ENCODE results near the gene MPPE1. TPM values are rescaled to one million over a fixed set of nuclear protein-coding genes. Genes with fewer than 3 reads are reported as not detected.

MPPE1 gene
- polyA plus RNA-seq, 2 donors = 19.1 to 20.3 TPM

- Histone ChIP-seq H3K4me1 (ENCODE audit: control insufficient read depth in 2 of 2, insufficient read depth in 2 of 2, low read length in 1 of 2) (no peaks in the 10 kb centered on the region), H3K27ac (ENCODE audit: low read depth in 2 of 2, low read length in 1 of 2) (no peak overlapping the region), H3K36me3 (ENCODE audit: control insufficient read depth in 2 of 2, insufficient read depth in 2 of 2, low read length in 1 of 2) (peaks cover 0 to 6% of the 10 kb centered on the region in 2 donors), H3K27me3 (ENCODE audit: control insufficient read depth in 1 of 2, insufficient read depth in 2 of 2, low read length in 2 of 2) (no peaks in the 10 kb centered on the region), H3K4me3 (ENCODE audit: low read depth in 1 of 2, low read length in 2 of 2) (no peak overlapping the region), H3K9me3 (ENCODE audit: control insufficient read depth in 2 of 2, insufficient read depth in 1 of 2, low read depth in 1 of 2, low read length in 1 of 2) (no peaks in the 10 kb centered on the region)
- WGBS, 2 donors = 77 to 84% methylated on average over 15 of the region's 15 CpGs
These were observed 34.3 kb downstream of the MPPE1 start for GRCh38 chr18:11873670-11874340.

GRCh38 chr18:11872479-11873136 lies 35.5 kb downstream of the MPPE1 start:
- H3K4me1 ChIP-seq (ENCODE audit: control insufficient read depth in 2 of 2, insufficient read depth in 2 of 2, low read length in 1 of 2) = no peaks in the 10 kb centered on the region
- H3K27me3 ChIP-seq (ENCODE audit: control insufficient read depth in 1 of 2, insufficient read depth in 2 of 2, low read length in 2 of 2) = no peaks in the 10 kb centered on the region
- H3K4me3 ChIP-seq (ENCODE audit: low read depth in 1 of 2, low read length in 2 of 2) = no peak overlapping the region
- no peak overlapping the region for H3K27ac ChIP-seq (ENCODE audit: low read depth in 2 of 2, low read length in 1 of 2)
- WGBS, 2 donors = 54 to 62% methylated on average over 13 of the region's 13 CpGs
- H3K9me3 ChIP-seq (ENCODE audit: control insufficient read depth in 2 of 2, insufficient read depth in 1 of 2, low read depth in 1 of 2, low read length in 1 of 2) = no peaks in the 10 kb centered on the region
- peaks cover 0 to 5% of the 10 kb centered on the region in 2 donors for H3K36me3 ChIP-seq (ENCODE audit: control insufficient read depth in 2 of 2, insufficient read depth in 2 of 2, low read length in 1 of 2)

DNA sequence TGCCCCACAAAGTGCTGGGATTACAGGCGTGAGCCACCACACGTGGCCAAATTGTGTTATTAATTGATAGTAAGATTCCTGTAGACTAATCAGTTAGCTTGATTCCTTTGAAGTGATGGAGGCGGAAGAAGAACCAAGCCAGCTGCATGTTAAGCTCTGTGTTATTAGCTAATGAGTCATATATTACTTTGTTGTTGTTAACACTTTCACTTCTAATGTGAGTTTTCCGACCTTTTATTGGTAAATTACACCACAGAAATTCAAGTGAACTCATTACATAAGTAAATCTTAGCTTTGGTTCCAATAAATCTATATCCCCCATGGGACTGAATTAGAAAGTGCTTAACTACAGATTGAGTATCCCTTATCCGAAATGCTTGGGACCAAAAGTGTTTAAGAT lies 36.6 kb downstream of the MPPE1 start:
- Histone ChIP-seq H3K4me3 (ENCODE audit: low read depth in 1 of 2, low read length in 2 of 2) (no peak overlapping the region), H3K27me3 (ENCODE audit: control insufficient read depth in 1 of 2, insufficient read depth in 2 of 2, low read length in 2 of 2) (no peaks in the 10 kb centered on the region), H3K4me1 (ENCODE audit: control insufficient read depth in 2 of 2, insufficient read depth in 2 of 2, low read length in 1 of 2) (no peaks in the 10 kb centered on the region), H3K27ac (ENCODE audit: low read depth in 2 of 2, low read length in 1 of 2) (no peak overlapping the region), H3K9me3 (ENCODE audit: control insufficient read depth in 2 of 2, insufficient read depth in 1 of 2, low read depth in 1 of 2, low read length in 1 of 2) (no peaks in the 10 kb centered on the region), H3K36me3 (ENCODE audit: control insufficient read depth in 2 of 2, insufficient read depth in 2 of 2, low read length in 1 of 2) (peaks cover 0 to 3% of the 10 kb centered on the region in 2 donors)
- 32 to 40% methylated on average over 5 of the region's 5 CpGs for WGBS, 2 donors

DNA sequence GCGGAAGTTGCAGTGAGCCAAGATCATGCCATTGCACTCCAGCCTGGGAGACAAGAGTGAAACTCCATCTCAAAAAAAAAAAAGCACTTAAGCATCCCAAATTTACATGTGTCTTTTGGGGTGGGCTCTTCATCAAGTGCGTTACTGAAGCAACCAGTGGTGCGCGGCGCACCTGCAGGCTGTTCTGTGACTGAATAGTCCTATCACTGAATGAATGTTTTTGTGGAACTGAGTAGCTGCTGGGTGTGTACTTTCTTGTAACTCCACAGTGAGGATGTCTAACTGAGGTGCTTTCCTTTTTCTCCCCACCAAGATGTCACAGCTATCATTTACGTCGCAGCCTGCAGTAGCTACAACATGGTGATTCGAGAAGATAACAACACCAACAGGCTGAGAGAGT lies 39.9 kb downstream of the MPPE1 start:
- H3K27me3 ChIP-seq (ENCODE audit: control insufficient read depth in 1 of 2, insufficient read depth in 2 of 2, low read length in 2 of 2) = no peaks in the 10 kb centered on the region
- 97 to 99% methylated on average over 8 of the region's 8 CpGs for WGBS, 2 donors
- no peaks in the 10 kb centered on the region for H3K4me1 ChIP-seq (ENCODE audit: control insufficient read depth in 2 of 2, insufficient read depth in 2 of 2, low read length in 1 of 2)
- H3K4me3 ChIP-seq (ENCODE audit: low read depth in 1 of 2, low read length in 2 of 2) = no peak overlapping the region
- no peaks in the 10 kb centered on the region for H3K9me3 ChIP-seq (ENCODE audit: control insufficient read depth in 2 of 2, insufficient read depth in 1 of 2, low read depth in 1 of 2, low read length in 1 of 2)
- no peak overlapping the region for H3K27ac ChIP-seq (ENCODE audit: low read depth in 2 of 2, low read length in 1 of 2)
- peaks cover 0 to 3% of the 10 kb centered on the region in 2 donors for H3K36me3 ChIP-seq (ENCODE audit: control insufficient read depth in 2 of 2, insufficient read depth in 2 of 2, low read length in 1 of 2)

DNA sequence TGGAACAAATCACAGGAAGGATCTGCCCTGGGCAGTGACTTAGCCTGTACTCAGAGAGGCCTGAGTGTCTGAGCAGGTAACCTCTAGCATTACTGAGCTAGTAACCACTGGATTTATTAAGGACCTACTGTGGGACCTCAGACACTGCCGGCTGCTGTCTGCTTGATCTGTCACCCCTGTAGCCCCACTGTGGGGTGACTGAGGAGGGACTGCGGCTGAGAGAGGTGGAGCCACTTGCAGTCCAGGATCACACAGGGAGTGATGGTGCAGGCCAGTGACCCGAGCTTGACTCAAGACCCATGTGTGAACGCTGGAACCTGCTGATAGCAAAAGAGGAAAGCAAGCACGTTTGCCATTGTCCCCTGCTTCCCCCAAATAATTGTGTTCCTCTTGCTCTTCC lies 41.4 kb downstream of the MPPE1 start:
- Histone ChIP-seq H3K4me1 (ENCODE audit: control insufficient read depth in 2 of 2, insufficient read depth in 2 of 2, low read length in 1 of 2) (no peaks in the 10 kb centered on the region), H3K27me3 (ENCODE audit: control insufficient read depth in 1 of 2, insufficient read depth in 2 of 2, low read length in 2 of 2) (no peaks in the 10 kb centered on the region), H3K9me3 (ENCODE audit: control insufficient read depth in 2 of 2, insufficient read depth in 1 of 2, low read depth in 1 of 2, low read length in 1 of 2) (no peaks in the 10 kb centered on the region), H3K4me3 (ENCODE audit: low read depth in 1 of 2, low read length in 2 of 2) (no peak overlapping the region), H3K36me3 (ENCODE audit: control insufficient read depth in 2 of 2, insufficient read depth in 2 of 2, low read length in 1 of 2) (no peaks in the 10 kb centered on the region), H3K27ac (ENCODE audit: low read depth in 2 of 2, low read length in 1 of 2) (no peak overlapping the region)
- WGBS, 2 donors = 69 to 71% methylated on average over 5 of the region's 5 CpGs

DNA sequence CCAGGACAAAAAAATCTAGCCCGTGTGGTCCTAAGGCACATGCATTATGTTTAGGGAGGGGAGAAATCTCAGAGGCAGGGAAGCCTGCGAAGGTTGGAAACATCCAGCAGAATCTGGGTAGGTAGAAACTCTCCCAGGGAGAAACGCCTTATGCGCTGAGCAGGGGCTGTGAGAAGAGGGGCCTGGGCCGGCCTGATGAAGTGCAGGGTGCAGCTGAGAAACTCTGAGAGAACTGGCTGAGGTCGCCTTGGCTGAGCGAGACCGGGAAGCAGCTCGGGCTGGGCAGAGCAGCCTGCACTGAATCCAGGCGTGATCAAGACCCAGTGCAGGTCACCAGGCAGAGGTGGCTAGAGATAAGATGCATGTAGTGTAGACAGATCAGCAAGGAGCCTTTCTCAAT lies 41.8 kb downstream of the MPPE1 start:
- Histone ChIP-seq H3K36me3 (ENCODE audit: control insufficient read depth in 2 of 2, insufficient read depth in 2 of 2, low read length in 1 of 2) (no peaks in the 10 kb centered on the region), H3K9me3 (ENCODE audit: control insufficient read depth in 2 of 2, insufficient read depth in 1 of 2, low read depth in 1 of 2, low read length in 1 of 2) (no peaks in the 10 kb centered on the region), H3K27me3 (ENCODE audit: control insufficient read depth in 1 of 2, insufficient read depth in 2 of 2, low read length in 2 of 2) (no peaks in the 10 kb centered on the region), H3K4me1 (ENCODE audit: control insufficient read depth in 2 of 2, insufficient read depth in 2 of 2, low read length in 1 of 2) (no peaks in the 10 kb centered on the region), H3K4me3 (ENCODE audit: low read depth in 1 of 2, low read length in 2 of 2) (no peak overlapping the region), H3K27ac (ENCODE audit: low read depth in 2 of 2, low read length in 1 of 2) (no peak overlapping the region)
- WGBS, 2 donors = 74 to 84% methylated on average over 10 of the region's 10 CpGs

GRCh38 chr18:11865071-11865470 lies 43.0 kb downstream of the MPPE1 start:
- WGBS, 2 donors = 89 to 91% methylated on average over 12 of the region's 12 CpGs
- peaks cover 1 to 4% of the 10 kb centered on the region in 2 donors for H3K4me1 ChIP-seq (ENCODE audit: control insufficient read depth in 2 of 2, insufficient read depth in 2 of 2, low read length in 1 of 2)
- no peak overlapping the region for H3K4me3 ChIP-seq (ENCODE audit: low read depth in 1 of 2, low read length in 2 of 2)
- H3K27ac ChIP-seq (ENCODE audit: low read depth in 2 of 2, low read length in 1 of 2) = no peak overlapping the region
- H3K27me3 ChIP-seq (ENCODE audit: control insufficient read depth in 1 of 2, insufficient read depth in 2 of 2, low read length in 2 of 2) = no peaks in the 10 kb centered on the region
- no peaks in the 10 kb centered on the region for H3K9me3 ChIP-seq (ENCODE audit: control insufficient read depth in 2 of 2, insufficient read depth in 1 of 2, low read depth in 1 of 2, low read length in 1 of 2)
- no peaks in the 10 kb centered on the region for H3K36me3 ChIP-seq (ENCODE audit: control insufficient read depth in 2 of 2, insufficient read depth in 2 of 2, low read length in 1 of 2)

GRCh38 chr18:11864471-11864870 lies 43.6 kb downstream of the MPPE1 start:
- no peak overlapping the region for H3K4me3 ChIP-seq (ENCODE audit: low read depth in 1 of 2, low read length in 2 of 2)
- no peaks in the 10 kb centered on the region for H3K27me3 ChIP-seq (ENCODE audit: control insufficient read depth in 1 of 2, insufficient read depth in 2 of 2, low read length in 2 of 2)
- WGBS, 2 donors = 66 to 69% methylated on average over 2 of the region's 2 CpGs
- peaks cover 3 to 8% of the 10 kb centered on the region in 2 donors for H3K4me1 ChIP-seq (ENCODE audit: control insufficient read depth in 2 of 2, insufficient read depth in 2 of 2, low read length in 1 of 2)
- no peak overlapping the region for H3K27ac ChIP-seq (ENCODE audit: low read depth in 2 of 2, low read length in 1 of 2)
- H3K36me3 ChIP-seq (ENCODE audit: control insufficient read depth in 2 of 2, insufficient read depth in 2 of 2, low read length in 1 of 2) = no peaks in the 10 kb centered on the region
- no peaks in the 10 kb centered on the region for H3K9me3 ChIP-seq (ENCODE audit: control insufficient read depth in 2 of 2, insufficient read depth in 1 of 2, low read depth in 1 of 2, low read length in 1 of 2)

DNA sequence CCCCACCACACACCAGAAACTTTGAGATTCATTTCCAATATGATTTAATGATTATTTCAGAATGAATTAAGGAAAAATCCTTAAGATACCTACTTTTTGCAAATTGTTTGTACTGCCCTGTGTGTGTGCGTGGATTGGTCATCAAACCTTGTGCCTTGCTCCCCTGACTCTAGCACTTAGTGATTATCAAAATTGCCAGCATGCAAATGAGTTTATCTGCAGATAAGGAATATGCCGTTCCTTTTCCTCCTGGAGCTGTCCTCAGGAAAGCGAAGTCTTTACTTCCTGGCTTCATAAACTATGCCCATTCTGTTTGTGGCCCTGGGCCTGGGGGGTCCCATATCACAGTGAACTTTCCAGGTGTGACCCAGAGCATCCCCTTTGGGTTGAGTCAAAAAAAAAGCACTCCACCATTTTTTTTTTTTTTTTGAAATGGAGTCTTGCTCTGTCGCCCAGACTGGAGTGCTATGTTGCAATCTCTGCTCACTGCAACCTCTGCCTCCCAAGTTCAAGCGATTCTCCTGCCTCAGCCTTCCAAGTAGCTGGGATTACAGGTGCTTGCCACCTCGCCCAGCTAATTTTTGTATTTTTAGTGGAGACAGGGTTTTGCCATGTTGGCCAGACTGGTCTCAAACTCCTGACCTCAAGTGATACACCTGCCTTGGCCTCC lies 45.5 kb downstream of the MPPE1 start:
- H3K27ac ChIP-seq (ENCODE audit: low read depth in 2 of 2, low read length in 1 of 2) = no peak overlapping the region

More for the DNA sequence above, 45.5 kb downstream of the MPPE1 start:
- no peaks in the 10 kb centered on the region for H3K36me3 ChIP-seq (ENCODE audit: control insufficient read depth in 2 of 2, insufficient read depth in 2 of 2, low read length in 1 of 2)
- H3K4me3 ChIP-seq (ENCODE audit: low read depth in 1 of 2, low read length in 2 of 2) = no peak overlapping the region
- WGBS, 2 donors = 82 to 85% methylated on average over 6 of the region's 6 CpGs
- no peaks in the 10 kb centered on the region for H3K9me3 ChIP-seq (ENCODE audit: control insufficient read depth in 2 of 2, insufficient read depth in 1 of 2, low read depth in 1 of 2, low read length in 1 of 2)
- H3K27me3 ChIP-seq (ENCODE audit: control insufficient read depth in 1 of 2, insufficient read depth in 2 of 2, low read length in 2 of 2) = no peaks in the 10 kb centered on the region
- peaks cover 7 to 12% of the 10 kb centered on the region in 2 donors for H3K4me1 ChIP-seq (ENCODE audit: control insufficient read depth in 2 of 2, insufficient read depth in 2 of 2, low read length in 1 of 2)

Measured in esophagus (tissue), 2 donors.